GM23338 (cell line): ENCODE results near the gene RCOR3.

Experiments used
- CREB1 ChIP-seq: fragments of 250-450 bp; sonication (Bioruptor Pico); IDR thresholded peaks from 2 replicates; pipeline ENCODE4 v1.5.0; 2020; ENCODE audit warnings: low read depth, mild to moderate bottlenecking, moderate library complexity
- CTCF ChIP-seq, 2 experiments: fragments of 200-600 bp in 1 of 2; sonication (generic) in 1 of 2; conservative IDR thresholded peaks; 2 replicates each; pipeline versions ENCODE4 v1.5.1 to v1.6.1; 2016 to 2017; ENCODE audit warnings: antibody characterized with exemption in 2 of 2, low read depth in 2 of 2, mild to moderate bottlenecking in 2 of 2, moderate library complexity in 1 of 2
- ETS1 ChIP-seq: IDR thresholded peaks from 2 replicates; pipeline ENCODE4 v1.6.1; 2016; ENCODE audit warnings: antibody characterized with exemption
- EZH2 ChIP-seq: fragments of 200-600 bp; sonication (generic); IDR thresholded peaks from one replicate; pipeline ENCODE4 v1.8.0; 2017; ENCODE audit warnings: antibody characterized with exemption, mild to moderate bottlenecking, low read depth; ENCODE audit not compliant: unreplicated experiment
- EZH2phosphoT487 ChIP-seq: fragments of 200-600 bp; sonication (generic); IDR thresholded peaks from one replicate; pipeline ENCODE4 v1.8.1; 2018; ENCODE audit warnings: antibody characterized with exemption; ENCODE audit not compliant: unreplicated experiment
- JUNB ChIP-seq: IDR thresholded peaks from one replicate; pipeline ENCODE4 v1.6.1; 2016; ENCODE audit warnings: antibody characterized with exemption; ENCODE audit not compliant: unreplicated experiment
- POLR2AphosphoS5 ChIP-seq: IDR thresholded peaks from 2 replicates; pipeline ENCODE4 v1.6.1; 2016; ENCODE audit warnings: antibody characterized with exemption, low read depth
- REST ChIP-seq: IDR thresholded peaks from one replicate; pipeline ENCODE4 v1.6.1; 2018; ENCODE audit warnings: antibody characterized with exemption; ENCODE audit not compliant: unreplicated experiment
- TF ChIP-seq, protein P1 (sequence below): fragments of 250-450 bp; sonication (Bioruptor Pico); IDR thresholded peaks from 2 replicates; pipeline ENCODE4 v1.5.0; 2020; ENCODE audit warnings: mild to moderate bottlenecking, moderate library complexity

- TF ChIP-seq CTCF (conservative IDR thresholded peaks at IDR 0.05; ENCODE audit: low read depth in 2 of 2) (no peak), EZH2 (no peak), POLR2AphosphoS5 (no peak), EZH2phosphoT487 (no peak), CREB1 (CRISPR knock-in tag) (no peak), REST (no peak), JUNB (no peak), ETS1 (no peak)
- TF ChIP-seq, protein P1, sequence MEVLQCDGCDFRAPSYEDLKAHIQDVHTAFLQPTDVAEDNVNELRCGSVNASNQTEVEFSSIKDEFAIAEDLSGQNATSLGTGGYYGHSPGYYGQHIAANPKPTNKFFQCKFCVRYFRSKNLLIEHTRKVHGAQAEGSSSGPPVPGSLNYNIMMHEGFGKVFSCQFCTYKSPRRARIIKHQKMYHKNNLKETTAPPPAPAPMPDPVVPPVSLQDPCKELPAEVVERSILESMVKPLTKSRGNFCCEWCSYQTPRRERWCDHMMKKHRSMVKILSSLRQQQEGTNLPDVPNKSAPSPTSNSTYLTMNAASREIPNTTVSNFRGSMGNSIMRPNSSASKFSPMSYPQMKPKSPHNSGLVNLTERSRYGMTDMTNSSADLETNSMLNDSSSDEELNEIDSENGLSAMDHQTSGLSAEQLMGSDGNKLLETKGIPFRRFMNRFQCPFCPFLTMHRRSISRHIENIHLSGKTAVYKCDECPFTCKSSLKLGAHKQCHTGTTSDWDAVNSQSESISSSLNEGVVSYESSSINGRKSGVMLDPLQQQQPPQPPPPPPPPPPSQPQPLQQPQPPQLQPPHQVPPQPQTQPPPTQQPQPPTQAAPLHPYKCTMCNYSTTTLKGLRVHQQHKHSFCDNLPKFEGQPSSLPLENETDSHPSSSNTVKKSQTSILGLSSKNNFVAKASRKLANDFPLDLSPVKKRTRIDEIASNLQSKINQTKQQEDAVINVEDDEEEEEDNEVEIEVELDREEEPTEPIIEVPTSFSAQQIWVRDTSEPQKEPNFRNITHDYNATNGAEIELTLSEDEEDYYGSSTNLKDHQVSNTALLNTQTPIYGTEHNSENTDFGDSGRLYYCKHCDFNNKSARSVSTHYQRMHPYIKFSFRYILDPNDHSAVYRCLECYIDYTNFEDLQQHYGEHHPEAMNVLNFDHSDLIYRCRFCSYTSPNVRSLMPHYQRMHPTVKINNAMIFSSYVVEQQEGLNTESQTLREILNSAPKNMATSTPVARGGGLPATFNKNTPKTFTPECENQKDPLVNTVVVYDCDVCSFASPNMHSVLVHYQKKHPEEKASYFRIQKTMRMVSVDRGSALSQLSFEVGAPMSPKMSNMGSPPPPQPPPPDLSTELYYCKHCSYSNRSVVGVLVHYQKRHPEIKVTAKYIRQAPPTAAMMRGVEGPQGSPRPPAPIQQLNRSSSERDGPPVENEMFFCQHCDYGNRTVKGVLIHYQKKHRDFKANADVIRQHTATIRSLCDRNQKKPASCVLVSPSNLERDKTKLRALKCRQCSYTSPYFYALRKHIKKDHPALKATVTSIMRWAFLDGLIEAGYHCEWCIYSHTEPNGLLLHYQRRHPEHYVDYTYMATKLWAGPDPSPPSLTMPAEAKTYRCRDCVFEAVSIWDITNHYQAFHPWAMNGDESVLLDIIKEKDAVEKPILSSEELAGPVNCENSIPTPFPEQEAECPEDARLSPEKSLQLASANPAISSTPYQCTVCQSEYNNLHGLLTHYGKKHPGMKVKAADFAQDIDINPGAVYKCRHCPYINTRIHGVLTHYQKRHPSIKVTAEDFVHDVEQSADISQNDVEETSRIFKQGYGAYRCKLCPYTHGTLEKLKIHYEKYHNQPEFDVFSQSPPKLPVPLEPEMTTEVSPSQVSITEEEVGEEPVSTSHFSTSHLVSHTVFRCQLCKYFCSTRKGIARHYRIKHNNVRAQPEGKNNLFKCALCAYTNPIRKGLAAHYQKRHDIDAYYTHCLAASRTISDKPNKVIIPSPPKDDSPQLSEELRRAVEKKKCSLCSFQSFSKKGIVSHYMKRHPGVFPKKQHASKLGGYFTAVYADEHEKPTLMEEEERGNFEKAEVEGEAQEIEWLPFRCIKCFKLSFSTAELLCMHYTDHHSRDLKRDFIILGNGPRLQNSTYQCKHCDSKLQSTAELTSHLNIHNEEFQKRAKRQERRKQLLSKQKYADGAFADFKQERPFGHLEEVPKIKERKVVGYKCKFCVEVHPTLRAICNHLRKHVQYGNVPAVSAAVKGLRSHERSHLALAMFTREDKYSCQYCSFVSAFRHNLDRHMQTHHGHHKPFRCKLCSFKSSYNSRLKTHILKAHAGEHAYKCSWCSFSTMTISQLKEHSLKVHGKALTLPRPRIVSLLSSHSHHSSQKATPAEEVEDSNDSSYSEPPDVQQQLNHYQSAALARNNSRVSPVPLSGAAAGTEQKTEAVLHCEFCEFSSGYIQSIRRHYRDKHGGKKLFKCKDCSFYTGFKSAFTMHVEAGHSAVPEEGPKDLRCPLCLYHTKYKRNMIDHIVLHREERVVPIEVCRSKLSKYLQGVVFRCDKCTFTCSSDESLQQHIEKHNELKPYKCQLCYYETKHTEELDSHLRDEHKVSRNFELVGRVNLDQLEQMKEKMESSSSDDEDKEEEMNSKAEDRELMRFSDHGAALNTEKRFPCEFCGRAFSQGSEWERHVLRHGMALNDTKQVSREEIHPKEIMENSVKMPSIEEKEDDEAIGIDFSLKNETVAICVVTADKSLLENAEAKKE, result no peak
Measured at GRCh38 chr1:211320980-211321379, 61.8 kb downstream of the RCOR3 start.
